ENCODE results near the gene SLC49A3.
"Not testable (repeated sequence)": the region's sequence is repeated elsewhere in the genome, so short reads cannot be mapped to it uniquely, and the experiment has no call there.

SLC49A3 gene

DNA sequence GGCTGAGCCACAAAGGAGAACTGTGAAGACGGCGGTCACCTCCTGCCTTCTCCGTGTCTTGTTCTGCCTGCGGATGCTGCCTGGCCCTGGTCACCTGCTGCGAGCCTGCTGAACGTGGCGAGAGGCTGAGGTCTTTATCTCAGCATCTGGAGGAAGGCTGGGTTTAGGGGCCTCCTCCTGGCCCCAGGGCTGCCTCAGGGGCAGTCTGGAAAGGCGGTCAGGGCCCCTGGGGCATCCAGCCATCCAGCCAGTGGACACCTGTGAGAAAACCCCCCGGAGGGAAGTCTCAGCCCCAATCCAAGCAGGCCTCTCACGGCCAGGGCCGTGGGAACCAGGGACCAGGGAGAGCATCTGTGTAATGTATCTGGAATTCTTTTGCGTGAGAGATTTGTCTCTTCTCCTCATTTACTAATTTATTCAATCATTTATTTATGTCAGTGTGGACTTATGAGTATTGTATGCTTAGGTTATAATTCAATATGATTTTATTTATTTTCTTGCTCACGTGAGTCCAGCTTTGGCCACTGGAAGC, 52.3 kb downstream of the SLC49A3 start:
- Histone ChIP-seq H3K9me3 (no peaks in the 10 kb centered on the region), H3K4me1 (ENCODE audit: control insufficient read depth in 1 of 2, insufficient read depth in 1 of 2, low read depth in 1 of 2, low read length in 1 of 2) (no peaks in the 10 kb centered on the region), H3K36me3 (no peaks in the 10 kb centered on the region), H3K27ac (no peak overlapping the region), H3K27me3 (peaks cover 14% of the 10 kb centered on the region), H3K4me3 (ENCODE audit: low read depth in 1 of 2, low read length in 1 of 2) (no peak overlapping the region)
- TF ChIP-seq, protein P1, sequence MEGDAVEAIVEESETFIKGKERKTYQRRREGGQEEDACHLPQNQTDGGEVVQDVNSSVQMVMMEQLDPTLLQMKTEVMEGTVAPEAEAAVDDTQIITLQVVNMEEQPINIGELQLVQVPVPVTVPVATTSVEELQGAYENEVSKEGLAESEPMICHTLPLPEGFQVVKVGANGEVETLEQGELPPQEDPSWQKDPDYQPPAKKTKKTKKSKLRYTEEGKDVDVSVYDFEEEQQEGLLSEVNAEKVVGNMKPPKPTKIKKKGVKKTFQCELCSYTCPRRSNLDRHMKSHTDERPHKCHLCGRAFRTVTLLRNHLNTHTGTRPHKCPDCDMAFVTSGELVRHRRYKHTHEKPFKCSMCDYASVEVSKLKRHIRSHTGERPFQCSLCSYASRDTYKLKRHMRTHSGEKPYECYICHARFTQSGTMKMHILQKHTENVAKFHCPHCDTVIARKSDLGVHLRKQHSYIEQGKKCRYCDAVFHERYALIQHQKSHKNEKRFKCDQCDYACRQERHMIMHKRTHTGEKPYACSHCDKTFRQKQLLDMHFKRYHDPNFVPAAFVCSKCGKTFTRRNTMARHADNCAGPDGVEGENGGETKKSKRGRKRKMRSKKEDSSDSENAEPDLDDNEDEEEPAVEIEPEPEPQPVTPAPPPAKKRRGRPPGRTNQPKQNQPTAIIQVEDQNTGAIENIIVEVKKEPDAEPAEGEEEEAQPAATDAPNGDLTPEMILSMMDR (IDR thresholded peaks at IDR 0.05), result no peak

DNA sequence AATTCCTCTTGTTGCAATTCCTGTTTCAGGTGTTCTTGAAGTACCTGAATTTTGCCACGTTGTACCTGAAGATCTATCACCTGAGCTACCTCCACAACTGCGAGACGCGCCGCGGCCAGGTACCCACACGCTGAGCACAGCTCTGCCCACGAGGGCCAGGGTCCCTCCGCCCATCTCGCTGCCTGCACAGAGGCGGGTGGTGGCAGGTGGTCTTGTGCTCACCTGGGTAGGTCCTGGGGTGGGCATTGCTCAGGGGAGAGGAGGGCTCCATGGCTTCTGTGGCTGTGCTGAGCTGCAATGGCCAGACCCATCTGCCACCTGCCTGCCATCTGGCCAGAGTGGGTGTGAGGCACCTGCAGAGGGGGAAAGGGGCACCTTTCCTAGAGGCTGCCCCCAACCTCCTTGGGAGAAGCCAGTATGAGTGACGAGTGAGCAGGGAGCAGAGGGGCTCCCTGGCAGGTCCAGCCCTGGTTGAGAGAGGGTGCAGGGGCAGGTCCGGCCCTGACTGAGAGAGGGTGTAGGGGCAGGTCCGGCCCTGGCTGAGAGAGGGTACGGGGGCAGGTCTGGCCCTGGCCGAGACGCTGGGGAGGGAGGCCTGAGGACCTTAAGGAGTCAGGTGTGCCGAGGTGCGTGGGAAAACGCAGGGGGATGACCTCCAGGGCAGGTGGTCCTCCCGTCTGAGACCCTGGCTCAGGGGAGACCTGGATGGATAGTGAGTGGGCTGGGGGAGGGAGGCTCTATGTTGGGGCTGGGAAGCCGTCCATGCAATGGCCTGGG, 52.9 kb downstream of the SLC49A3 start:
- Histone ChIP-seq H3K4me1 (ENCODE audit: control insufficient read depth in 1 of 2, insufficient read depth in 1 of 2, low read depth in 1 of 2, low read length in 1 of 2) (no peaks in the 10 kb centered on the region), H3K27ac (no peak overlapping the region), H3K27me3 (peaks cover 14% of the 10 kb centered on the region), H3K4me3 (ENCODE audit: low read depth in 1 of 2, low read length in 1 of 2) (no peak overlapping the region), H3K9me3 (no peaks in the 10 kb centered on the region), H3K36me3 (no peaks in the 10 kb centered on the region)
- TF ChIP-seq, protein P1 (IDR thresholded peaks at IDR 0.05), result no peak

DNA sequence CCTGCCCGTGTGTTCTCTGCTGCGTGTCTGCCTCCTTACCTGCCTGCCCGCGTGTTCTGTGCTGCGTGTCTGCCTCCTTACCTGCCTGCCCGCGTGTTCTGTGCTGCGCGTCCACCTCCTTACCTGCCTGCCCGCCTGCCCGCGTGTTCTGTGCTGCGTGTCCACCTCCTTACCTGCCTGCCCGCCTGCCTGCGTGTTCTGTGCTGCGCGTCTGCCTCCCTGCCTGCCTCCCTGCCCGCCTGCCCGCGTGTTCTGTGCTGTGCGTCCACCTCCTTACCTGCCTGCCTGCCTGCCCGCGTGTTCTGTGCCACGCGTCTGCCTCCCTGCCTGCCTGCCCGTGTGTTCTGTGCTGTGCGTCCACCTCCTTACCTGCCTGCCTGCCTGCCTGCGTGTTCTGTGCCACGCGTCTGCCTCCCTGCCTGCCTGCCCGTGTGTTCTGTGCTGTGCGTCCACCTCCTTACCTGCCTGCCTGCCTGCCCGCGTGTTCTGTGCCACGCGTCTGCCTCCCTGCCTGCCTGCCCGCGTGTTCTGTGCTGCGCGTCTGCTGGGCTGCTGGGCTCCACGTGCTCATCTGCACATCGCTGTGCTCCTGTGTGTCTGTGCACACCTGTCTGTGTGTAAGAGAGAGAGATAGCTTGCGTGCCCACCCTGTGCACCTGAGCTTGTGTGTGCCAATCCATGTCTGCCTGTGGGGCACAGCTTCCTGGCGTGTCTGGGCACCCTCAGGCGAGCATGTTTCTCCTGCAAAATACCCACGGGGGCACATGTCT, 53.7 kb downstream of the SLC49A3 start:
- H3K9me3 ChIP-seq; H3K4me1 ChIP-seq (ENCODE audit: control insufficient read depth in 1 of 2, insufficient read depth in 1 of 2, low read depth in 1 of 2, low read length in 1 of 2); H3K27ac ChIP-seq; H3K36me3 ChIP-seq; H3K4me3 ChIP-seq (ENCODE audit: low read depth in 1 of 2, low read length in 1 of 2): not testable (repeated sequence)
- peaks cover 14% of the 10 kb centered on the region for H3K27me3 ChIP-seq

DNA sequence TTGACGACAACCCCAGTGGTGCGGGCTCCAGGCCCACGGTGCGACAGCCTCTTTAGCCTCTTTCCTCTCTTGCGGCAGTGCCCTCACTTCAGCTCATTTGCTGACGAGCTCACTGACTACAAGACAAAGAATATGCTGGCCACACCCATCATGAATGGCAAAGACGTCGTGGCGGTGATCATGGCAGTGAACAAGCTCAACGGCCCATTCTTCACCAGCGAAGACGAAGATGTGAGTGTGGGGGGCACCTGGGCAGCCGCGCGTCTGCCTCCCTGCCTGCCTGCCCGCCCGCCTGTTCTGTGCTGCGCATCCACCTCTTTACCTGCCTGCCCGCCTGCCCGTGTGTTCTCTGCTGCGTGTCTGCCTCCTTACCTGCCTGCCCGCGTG, 54.4 kb downstream of the SLC49A3 start:
- H3K4me3 ChIP-seq (ENCODE audit: low read depth in 1 of 2, low read length in 1 of 2), result no peak overlapping the region
- TF ChIP-seq, protein P1 (IDR thresholded peaks at IDR 0.05), result no peak
- no peaks in the 10 kb centered on the region for H3K36me3 ChIP-seq
- no peaks in the 10 kb centered on the region for H3K9me3 ChIP-seq
- no peak overlapping the region for H3K27ac ChIP-seq
- H3K27me3 ChIP-seq, result peaks cover 12% of the 10 kb centered on the region
- no peaks in the 10 kb centered on the region for H3K4me1 ChIP-seq (ENCODE audit: control insufficient read depth in 1 of 2, insufficient read depth in 1 of 2, low read depth in 1 of 2, low read length in 1 of 2)

DNA sequence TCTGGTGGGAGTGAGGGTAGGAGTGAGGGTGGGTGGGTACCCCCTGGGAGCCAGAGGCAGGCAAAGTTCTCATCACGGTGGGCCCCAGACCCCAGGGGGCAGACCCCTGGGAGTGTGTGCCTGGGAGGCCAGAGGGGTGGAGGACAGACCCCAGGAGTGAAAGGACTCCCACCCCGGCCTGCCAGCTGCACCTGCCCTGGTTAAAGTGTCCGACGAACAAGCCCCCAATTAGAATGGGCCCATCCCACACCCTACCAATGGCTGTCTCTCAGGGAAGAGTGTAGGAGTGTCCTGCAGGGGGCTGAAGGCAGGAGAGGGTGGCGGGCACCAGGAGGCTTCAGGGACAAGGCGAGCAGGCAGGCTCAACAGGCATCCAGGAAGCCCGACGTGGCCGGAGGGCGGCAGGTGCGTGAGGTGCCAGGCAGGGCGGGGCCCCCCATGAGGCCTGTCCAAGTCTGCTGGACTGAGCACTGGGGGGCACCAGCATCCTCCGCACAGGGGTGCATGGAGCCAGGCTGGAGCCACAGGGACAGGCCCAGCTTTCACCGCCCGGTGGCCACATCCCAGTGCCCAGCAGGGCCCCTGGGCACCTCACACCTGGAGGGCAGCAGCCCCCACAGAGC, 54.9 kb downstream of the SLC49A3 start:
- H3K9me3 ChIP-seq, result no peaks in the 10 kb centered on the region
- H3K27me3 ChIP-seq, result peaks cover 8% of the 10 kb centered on the region
- TF ChIP-seq, protein P1 (IDR thresholded peaks at IDR 0.05), result no peak
- H3K4me1 ChIP-seq (ENCODE audit: control insufficient read depth in 1 of 2, insufficient read depth in 1 of 2, low read depth in 1 of 2, low read length in 1 of 2), result no peaks in the 10 kb centered on the region
- no peaks in the 10 kb centered on the region for H3K36me3 ChIP-seq
- no peak overlapping the region for H3K27ac ChIP-seq
- no peak overlapping the region for H3K4me3 ChIP-seq (ENCODE audit: low read depth in 1 of 2, low read length in 1 of 2)
